BLaER1 treated with 17β-estradiol and CSF1 and Interleukin-3, amounts not matched to agents 10 nM and 100 nM (cell line): ENCODE results near the gene SBNO2.

ENCODE experiments used
- H3K27ac ChIP-seq, 11 experiments: shearing (Covaris generic); formaldehyde crosslinking; 2 replicates each; pipeline ENCODE4 v1.8.1; 2022
- H3K27me3 ChIP-seq, 11 experiments: shearing (Covaris generic); formaldehyde crosslinking; 2 replicates each; pipeline ENCODE4 v1.8.1; 2022
- H3K36me3 ChIP-seq, 11 experiments: shearing (Covaris generic); formaldehyde crosslinking; 2 replicates each; pipeline ENCODE4 v1.8.1; 2022
- H3K4me1 ChIP-seq, 10 experiments: shearing (Covaris generic); formaldehyde crosslinking; 2 replicates each; pipeline ENCODE4 v1.8.1; 2022
- H3K4me2 ChIP-seq, 11 experiments: shearing (Covaris generic); formaldehyde crosslinking; 2 replicates each; pipeline ENCODE4 v1.8.1; 2022
- H3K4me3 ChIP-seq, 10 experiments: shearing (Covaris generic); formaldehyde crosslinking; 2 replicates each; pipeline ENCODE4 v1.8.1; 2022
- H3K9ac ChIP-seq, 11 experiments: shearing (Covaris generic); formaldehyde crosslinking; 2 replicates each; pipeline ENCODE4 v1.8.1; 2022
- H3K9me3 ChIP-seq, 11 experiments: shearing (Covaris generic); formaldehyde crosslinking; replicated peaks in 1 of 11; 2 replicates each; pipeline ENCODE4 v1.8.1; 2022
- H4K20me1 ChIP-seq, 11 experiments: shearing (Covaris generic); formaldehyde crosslinking; 2 replicates each; pipeline ENCODE4 v1.8.1; 2022
- Cebpa-rat ChIP-seq, 11 experiments: shearing (Covaris generic); IDR thresholded peaks; 2 replicates each; pipeline ENCODE4 v1.8.1; 2022

Gene SBNO2

GRCh38 chr19:1107661-1108261 is 66.3 kb downstream of the SBNO2 start:
- peak overlapping the region in 10 of 11 experiments; percentile 30 to 99 (median 56); a peak in 18 of 22 replicates for H3K27ac ChIP-seq
- H3K36me3 ChIP-seq = peaks cover 40 to 71% (median 53%) of the 10 kb centered on the region in 11 experiments
- H4K20me1 ChIP-seq = peaks cover 53 to 89% (median 67%) of the 10 kb centered on the region in 11 experiments
- peak overlapping the region; percentile 54 to 100 (median 99); a peak in 21 of 22 replicates for H3K9ac ChIP-seq
- H3K9me3 ChIP-seq = no peaks in the 10 kb centered on the region
- H3K27me3 ChIP-seq = no peaks in the 10 kb centered on the region
- TF ChIP-seq Cebpa-rat (IDR thresholded peaks at IDR 0.05) = no peak
- H3K4me3 ChIP-seq = peak overlapping the region in 8 of 10 experiments; percentile 86 to 97 (median 93); a peak in 12 of 20 replicates
- H3K4me2 ChIP-seq = peak overlapping the region; percentile 85 to 98 (median 91)
- peaks cover 35 to 51% (median 39%) of the 10 kb centered on the region in 10 experiments for H3K4me1 ChIP-seq

GRCh38 chr19:1106841-1107660 is 67.0 kb downstream of the SBNO2 start:
- no peaks in the 10 kb centered on the region for H3K27me3 ChIP-seq
- peaks cover 39 to 53% (median 45%) of the 10 kb centered on the region in 10 experiments for H3K4me1 ChIP-seq
- peak overlapping the region; percentile 85 to 98 (median 91) for H3K4me2 ChIP-seq
- H3K4me3 ChIP-seq = peak overlapping the region in 9 of 10 experiments; percentile 29 to 97 (median 93); a peak in 16 of 20 replicates
- no peak for TF ChIP-seq Cebpa-rat (IDR thresholded peaks at IDR 0.05)
- H3K9me3 ChIP-seq = no peaks in the 10 kb centered on the region
- peak overlapping the region; percentile 57 to 100 (median 99); a peak in 21 of 22 replicates for H3K9ac ChIP-seq
- H3K36me3 ChIP-seq = peaks cover 35 to 64% (median 48%) of the 10 kb centered on the region in 11 experiments
- H4K20me1 ChIP-seq = peaks cover 50 to 82% (median 63%) of the 10 kb centered on the region in 11 experiments
- peak overlapping the region in 9 of 11 experiments; percentile 36 to 99 (median 63); a peak in 18 of 22 replicates for H3K27ac ChIP-seq

GRCh38 chr19:1105873-1106840 is 67.9 kb downstream of the SBNO2 start:
- Histone ChIP-seq H4K20me1 (peaks cover 50 to 73% (median 63%) of the 10 kb centered on the region in 11 experiments), H3K4me1 (peaks cover 45 to 60% (median 53%) of the 10 kb centered on the region in 10 experiments), H3K9me3 (no peaks in the 10 kb centered on the region), H3K4me2 (peak overlapping the region; percentile 85 to 98 (median 91)), H3K9ac (peak overlapping the region; percentile 63 to 100 (median 99)), H3K27ac (peak overlapping the region in 8 of 11 experiments; percentile 37 to 99 (median 64); a peak in 13 of 22 replicates), H3K4me3 (peak overlapping the region in 9 of 10 experiments; percentile 29 to 97 (median 93); a peak in 17 of 20 replicates), H3K27me3 (no peaks in the 10 kb centered on the region), H3K36me3 (peaks cover 35 to 59% (median 48%) of the 10 kb centered on the region in 11 experiments)
- TF ChIP-seq Cebpa-rat (IDR thresholded peaks at IDR 0.05) = no peak

- TF ChIP-seq Cebpa-rat (IDR thresholded peaks at IDR 0.05) = no peak
- Histone ChIP-seq H4K20me1 (peaks cover 49 to 64% (median 54%) of the 10 kb centered on the region in 11 experiments), H3K27ac (peak overlapping the region; percentile 89 to 100 (median 99)), H3K4me2 (peak overlapping the region; percentile 85 to 98 (median 91)), H3K36me3 (peaks cover 35 to 51% (median 39%) of the 10 kb centered on the region in 11 experiments), H3K4me1 (peaks cover 54 to 69% (median 62%) of the 10 kb centered on the region in 10 experiments), H3K9me3 (peaks cover 0 to 8% (median 1%) of the 10 kb centered on the region in 11 experiments; a peak in 10 of 22 replicates), H3K9ac (peak overlapping the region; percentile 95 to 100 (median 99)), H3K27me3 (no peaks in the 10 kb centered on the region), H3K4me3 (peak overlapping the region; percentile 76 to 97 (median 92))
These were observed 68.8 kb downstream of the SBNO2 start for GRCh38 chr19:1105008-1105872.

GRCh38 chr19:1104311-1105007 is 69.6 kb downstream of the SBNO2 start:
- no peaks in the 10 kb centered on the region for H3K27me3 ChIP-seq
- peak overlapping the region; percentile 95 to 100 (median 99) for H3K9ac ChIP-seq
- no peak for TF ChIP-seq Cebpa-rat (IDR thresholded peaks at IDR 0.05)
- H4K20me1 ChIP-seq = peaks cover 44 to 56% (median 47%) of the 10 kb centered on the region in 11 experiments
- H3K9me3 ChIP-seq = peaks cover 0 to 16% (median 9%) of the 10 kb centered on the region in 11 experiments; a peak in 14 of 22 replicates
- peak overlapping the region; percentile 89 to 100 (median 99) for H3K27ac ChIP-seq
- H3K36me3 ChIP-seq = peaks cover 29 to 44% (median 33%) of the 10 kb centered on the region in 11 experiments
- H3K4me2 ChIP-seq = peak overlapping the region; percentile 85 to 98 (median 91)
- H3K4me1 ChIP-seq = peaks cover 62 to 77% (median 70%) of the 10 kb centered on the region in 10 experiments
- H3K4me3 ChIP-seq = peak overlapping the region; percentile 76 to 97 (median 92)

- Histone ChIP-seq H3K27me3 (no peaks in the 10 kb centered on the region), H3K9me3 (peaks cover 0 to 22% (median 9%) of the 10 kb centered on the region in 11 experiments; a peak in 14 of 22 replicates), H3K4me1 (peaks cover 68 to 78% (median 72%) of the 10 kb centered on the region in 10 experiments), H3K27ac (peak within 1 kb of the TSS; percentile 89 to 100 (median 99)), H4K20me1 (peaks cover 39 to 49% (median 41%) of the 10 kb centered on the region in 11 experiments), H3K36me3 (peaks cover 24 to 39% (median 28%) of the 10 kb centered on the region in 11 experiments), H3K4me2 (peak within 1 kb of the TSS; percentile 88 to 98 (median 92)), H3K9ac (peak within 1 kb of the TSS; percentile 95 to 100 (median 99)), H3K4me3 (peak within 1 kb of the TSS; percentile 76 to 97 (median 92))
- no peak for TF ChIP-seq Cebpa-rat (IDR thresholded peaks at IDR 0.05)
These were observed 70.3 kb downstream of the SBNO2 start, which contains the start of gene GPX4 for GRCh38 chr19:1103708-1104310. Gene GPX4 (plus strand): TSS chr19:1103994. CDS start chr19:1104044, 50 bp downstream.
